Neural cell (in vitro differentiated cells): ENCODE data around the gene P2RY8. TPM values are rescaled to one million over a fixed set of nuclear protein-coding genes. Genes with fewer than 3 reads are reported as not detected.

Experiments used
- H2AFZ ChIP-seq: fragments of 200-600, 300-800 bp; sonication (generic), shearing (Covaris generic); 2 replicates; pipeline ENCODE4 v1.6.0; 2014; ENCODE audit warnings: low read depth, mild to moderate bottlenecking, antibody characterized with exemption, low read length, moderate library complexity
- H3F3A ChIP-seq: fragments of 200-600 bp; shearing (Covaris generic); 2 replicates; pipeline ENCODE4 v1.6.1; 2016; ENCODE audit warnings: mild to moderate bottlenecking, moderate library complexity, mixed read lengths, antibody characterized with exemption, low read length; ENCODE audit not compliant: insufficient read depth, poor library complexity, severe bottlenecking
- H3K27ac ChIP-seq: fragments of 200-600, 300-800 bp; sonication (generic), shearing (Covaris generic); 2 replicates; pipeline ENCODE4 v1.5.1; 2014; ENCODE audit warnings: mild to moderate bottlenecking, low read length, moderate library complexity
- H3K27me3 ChIP-seq: fragments of 300-800, 200-600 bp; sonication (generic), shearing (Covaris generic); 2 replicates; pipeline ENCODE4 v1.6.0; 2014; ENCODE audit warnings: mild to moderate bottlenecking, low read depth, low read length, moderate library complexity; ENCODE audit not compliant: insufficient read depth
- H3K36me3 ChIP-seq: fragments of 300-800, 200-600 bp; sonication (generic), shearing (Covaris generic); 2 replicates; pipeline ENCODE4 v1.5.1; 2014; ENCODE audit warnings: mild to moderate bottlenecking, antibody characterized with exemption, low read length, moderate library complexity; ENCODE audit not compliant: insufficient read depth
- H3K4me2 ChIP-seq: fragments of 300-800, 200-600 bp; sonication (generic), shearing (Covaris generic); 2 replicates; pipeline ENCODE4 v1.6.0; 2014; ENCODE audit warnings: mild to moderate bottlenecking, low read length
- H3K4me3 ChIP-seq: fragments of 300-800, 200-600 bp; sonication (generic), shearing (Covaris generic); 2 replicates; pipeline ENCODE4 v1.5.1; 2014; ENCODE audit warnings: mild to moderate bottlenecking, low read length, moderate library complexity
- H3K79me2 ChIP-seq: fragments of 200-600 bp; shearing (Covaris generic); replicated peaks from 2 replicates; pipeline ENCODE4 v1.6.0; 2014; ENCODE audit warnings: mild to moderate bottlenecking, low read length, moderate library complexity; ENCODE audit not compliant: insufficient read depth
- H3K9ac ChIP-seq: fragments of 300-800, 200-600 bp; sonication (generic), shearing (Covaris generic); 2 replicates; pipeline ENCODE4 v1.6.1; 2016; ENCODE audit warnings: mild to moderate bottlenecking, low read length, mixed read lengths
- H3K9me2 ChIP-seq: fragments of 200-600 bp; shearing (Covaris generic); 2 replicates; pipeline ENCODE4 v1.6.1; 2016; ENCODE audit warnings: mild to moderate bottlenecking, low read length, mixed read lengths; ENCODE audit not compliant: insufficient read depth
- H3K9me3 ChIP-seq: fragments of 200-600, 300-800 bp; sonication (generic), shearing (Covaris generic); 2 replicates; pipeline ENCODE4 v1.6.1; 2016; ENCODE audit warnings: mild to moderate bottlenecking, mixed run types, low read length, moderate library complexity, mixed read lengths
- H4K20me1 ChIP-seq: fragments of 200-600 bp; shearing (Covaris generic); 2 replicates; pipeline ENCODE4 v1.6.1; 2016; ENCODE audit warnings: mild to moderate bottlenecking, mixed run types; ENCODE audit not compliant: insufficient read depth
- EP300 ChIP-seq: fragments of 450-650 bp; conservative IDR thresholded peaks from 2 replicates; pipeline ENCODE4 v1.6.1; 2014; ENCODE audit warnings: antibody characterized with exemption, mild to moderate bottlenecking, moderate library complexity; ENCODE audit not compliant: poor library complexity, severe bottlenecking
- EZH2 ChIP-seq: fragments of 200-600, 300-800 bp; shearing (Covaris generic), sonication (generic); IDR thresholded peaks from 2 replicates; pipeline ENCODE4 v1.6.1; 2014; ENCODE audit warnings: antibody characterized with exemption, low read length, borderline replicate concordance, mild to moderate bottlenecking; ENCODE audit not compliant: insufficient read depth, poor library complexity, severe bottlenecking
- MXI1 ChIP-seq: fragments of 450-650 bp; conservative IDR thresholded peaks from 2 replicates; pipeline ENCODE4 v1.6.1; 2014; ENCODE audit warnings: antibody characterized with exemption, mild to moderate bottlenecking; ENCODE audit not compliant: poor library complexity, severe bottlenecking
- POLR2AphosphoS5 ChIP-seq: IDR thresholded peaks from 2 replicates; pipeline ENCODE4 v1.6.1; 2012
- RAD21 ChIP-seq: fragments of 450-650 bp; conservative IDR thresholded peaks from 2 replicates; pipeline ENCODE4 v1.6.1; 2014; ENCODE audit warnings: antibody characterized with exemption, mild to moderate bottlenecking, moderate library complexity
- SMC3 ChIP-seq: fragments of 450-650 bp; conservative IDR thresholded peaks from 2 replicates; pipeline ENCODE4 v1.6.1; 2014; ENCODE audit warnings: antibody characterized with exemption, mild to moderate bottlenecking, moderate library complexity; ENCODE audit not compliant: poor library complexity
- TAF1 ChIP-seq: IDR thresholded peaks from 2 replicates; pipeline ENCODE4 v1.6.1; 2012; ENCODE audit warnings: low read depth
- polyA plus RNA-seq: library from polyadenylated mRNA; depleted of rRNA; stranded (reverse); fragments of >200 nt; gene quantifications from 2 replicates; pipeline ENCODE4 v1.2.3, GENCODE V29; 2014
- TF ChIP-seq, protein P1 (sequence below): IDR thresholded peaks from 2 replicates; pipeline ENCODE4 v1.6.1; 2012; ENCODE audit warnings: borderline replicate concordance
- TF ChIP-seq, protein P2 (sequence below): fragments of 450-650 bp; IDR thresholded peaks from 2 replicates; pipeline ENCODE4 v1.5.1; 2014; ENCODE audit warnings: antibody characterized with exemption, mild to moderate bottlenecking, moderate library complexity; ENCODE audit not compliant: poor library complexity, severe bottlenecking

P2RY8 gene
- polyA plus RNA-seq, 1 donor from 2014 or later: not detected

DNA sequence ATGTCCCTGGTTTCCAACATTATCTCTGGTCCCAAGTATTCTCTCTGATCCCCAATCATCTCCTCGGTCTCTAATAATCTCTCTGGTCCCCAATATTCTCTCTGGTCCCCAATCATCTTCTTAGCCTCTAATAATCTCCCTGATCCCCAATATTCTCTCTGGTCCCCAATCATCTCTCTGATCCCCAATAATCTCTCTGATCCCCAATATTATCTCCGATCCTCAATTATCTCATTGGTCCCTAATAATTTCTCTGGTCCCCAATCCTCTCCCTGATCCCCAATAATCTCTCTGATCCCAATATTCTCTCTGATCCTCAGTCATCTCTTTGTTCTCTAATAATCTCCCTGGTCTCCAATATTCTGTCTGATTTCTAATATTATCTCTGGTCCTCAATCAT lies 16.6 kb downstream of the P2RY8 start:
- no peak overlapping the region for H3K9ac ChIP-seq
- H3K4me3 ChIP-seq: no peak overlapping the region
- no peaks in the 10 kb centered on the region for H3K27me3 ChIP-seq

DNA sequence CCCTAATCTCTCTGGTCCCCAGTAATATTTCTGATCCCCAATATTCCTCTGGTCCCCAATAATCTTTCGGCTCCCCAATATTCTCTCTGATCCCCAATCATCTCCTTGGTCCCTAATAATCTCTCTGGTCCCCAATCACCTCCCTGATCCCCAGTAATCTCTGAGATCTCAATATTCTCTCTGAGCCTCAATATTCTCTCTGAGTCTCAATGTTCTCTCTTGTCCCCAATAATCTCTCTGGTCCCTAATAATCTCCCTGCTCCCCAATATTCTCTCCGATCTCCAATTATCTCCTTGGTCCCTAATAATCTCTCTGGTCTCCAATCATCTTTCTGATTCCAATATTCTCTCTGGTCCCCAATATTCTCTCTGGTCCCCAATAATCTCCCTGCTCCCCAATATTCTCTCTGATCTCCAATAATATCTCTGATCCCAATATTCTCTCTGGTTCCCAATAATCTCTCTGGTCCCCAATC lies 17.9 kb downstream of the P2RY8 start:
- no peak overlapping the region for H3K27ac ChIP-seq
- no peak for TF ChIP-seq EZH2
- no peak for TF ChIP-seq RAD21
- no peak for TF ChIP-seq POLR2AphosphoS5
- TF ChIP-seq, protein P1, sequence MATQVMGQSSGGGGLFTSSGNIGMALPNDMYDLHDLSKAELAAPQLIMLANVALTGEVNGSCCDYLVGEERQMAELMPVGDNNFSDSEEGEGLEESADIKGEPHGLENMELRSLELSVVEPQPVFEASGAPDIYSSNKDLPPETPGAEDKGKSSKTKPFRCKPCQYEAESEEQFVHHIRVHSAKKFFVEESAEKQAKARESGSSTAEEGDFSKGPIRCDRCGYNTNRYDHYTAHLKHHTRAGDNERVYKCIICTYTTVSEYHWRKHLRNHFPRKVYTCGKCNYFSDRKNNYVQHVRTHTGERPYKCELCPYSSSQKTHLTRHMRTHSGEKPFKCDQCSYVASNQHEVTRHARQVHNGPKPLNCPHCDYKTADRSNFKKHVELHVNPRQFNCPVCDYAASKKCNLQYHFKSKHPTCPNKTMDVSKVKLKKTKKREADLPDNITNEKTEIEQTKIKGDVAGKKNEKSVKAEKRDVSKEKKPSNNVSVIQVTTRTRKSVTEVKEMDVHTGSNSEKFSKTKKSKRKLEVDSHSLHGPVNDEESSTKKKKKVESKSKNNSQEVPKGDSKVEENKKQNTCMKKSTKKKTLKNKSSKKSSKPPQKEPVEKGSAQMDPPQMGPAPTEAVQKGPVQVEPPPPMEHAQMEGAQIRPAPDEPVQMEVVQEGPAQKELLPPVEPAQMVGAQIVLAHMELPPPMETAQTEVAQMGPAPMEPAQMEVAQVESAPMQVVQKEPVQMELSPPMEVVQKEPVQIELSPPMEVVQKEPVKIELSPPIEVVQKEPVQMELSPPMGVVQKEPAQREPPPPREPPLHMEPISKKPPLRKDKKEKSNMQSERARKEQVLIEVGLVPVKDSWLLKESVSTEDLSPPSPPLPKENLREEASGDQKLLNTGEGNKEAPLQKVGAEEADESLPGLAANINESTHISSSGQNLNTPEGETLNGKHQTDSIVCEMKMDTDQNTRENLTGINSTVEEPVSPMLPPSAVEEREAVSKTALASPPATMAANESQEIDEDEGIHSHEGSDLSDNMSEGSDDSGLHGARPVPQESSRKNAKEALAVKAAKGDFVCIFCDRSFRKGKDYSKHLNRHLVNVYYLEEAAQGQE: no peak
- TF ChIP-seq, protein P2, sequence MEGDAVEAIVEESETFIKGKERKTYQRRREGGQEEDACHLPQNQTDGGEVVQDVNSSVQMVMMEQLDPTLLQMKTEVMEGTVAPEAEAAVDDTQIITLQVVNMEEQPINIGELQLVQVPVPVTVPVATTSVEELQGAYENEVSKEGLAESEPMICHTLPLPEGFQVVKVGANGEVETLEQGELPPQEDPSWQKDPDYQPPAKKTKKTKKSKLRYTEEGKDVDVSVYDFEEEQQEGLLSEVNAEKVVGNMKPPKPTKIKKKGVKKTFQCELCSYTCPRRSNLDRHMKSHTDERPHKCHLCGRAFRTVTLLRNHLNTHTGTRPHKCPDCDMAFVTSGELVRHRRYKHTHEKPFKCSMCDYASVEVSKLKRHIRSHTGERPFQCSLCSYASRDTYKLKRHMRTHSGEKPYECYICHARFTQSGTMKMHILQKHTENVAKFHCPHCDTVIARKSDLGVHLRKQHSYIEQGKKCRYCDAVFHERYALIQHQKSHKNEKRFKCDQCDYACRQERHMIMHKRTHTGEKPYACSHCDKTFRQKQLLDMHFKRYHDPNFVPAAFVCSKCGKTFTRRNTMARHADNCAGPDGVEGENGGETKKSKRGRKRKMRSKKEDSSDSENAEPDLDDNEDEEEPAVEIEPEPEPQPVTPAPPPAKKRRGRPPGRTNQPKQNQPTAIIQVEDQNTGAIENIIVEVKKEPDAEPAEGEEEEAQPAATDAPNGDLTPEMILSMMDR: no peak
- no peak for TF ChIP-seq MXI1
- no peak for TF ChIP-seq EP300
- TF ChIP-seq SMC3: no peak
- TF ChIP-seq TAF1: no peak
- no peaks in the 10 kb centered on the region for H4K20me1 ChIP-seq
- no peaks in the 10 kb centered on the region for H3K36me3 ChIP-seq
- H3K4me2 ChIP-seq: no peak overlapping the region
- H3K79me2 ChIP-seq: no peaks in the 10 kb centered on the region
- no peak overlapping the region for H3K9ac ChIP-seq
- H3F3A ChIP-seq: no peaks in the 10 kb centered on the region
- H3K9me2 ChIP-seq: no peaks in the 10 kb centered on the region
- no peak overlapping the region for H3K4me3 ChIP-seq
- no peaks in the 10 kb centered on the region for H3K27me3 ChIP-seq
- H3K9me3 ChIP-seq: no peaks in the 10 kb centered on the region
- H2AFZ ChIP-seq: no peak overlapping the region

More for the DNA sequence above, 16.6 kb downstream of the P2RY8 start:
- no peaks in the 10 kb centered on the region for H3K9me2 ChIP-seq
- H4K20me1 ChIP-seq: no peaks in the 10 kb centered on the region
- H3K9me3 ChIP-seq: no peaks in the 10 kb centered on the region
- H3K36me3 ChIP-seq: no peaks in the 10 kb centered on the region
- no peak for TF ChIP-seq POLR2AphosphoS5
- no peak overlapping the region for H3K27ac ChIP-seq
- H3K79me2 ChIP-seq: no peaks in the 10 kb centered on the region
- no peak overlapping the region for H3K4me2 ChIP-seq
- H2AFZ ChIP-seq: no peak overlapping the region
- no peaks in the 10 kb centered on the region for H3F3A ChIP-seq

DNA sequence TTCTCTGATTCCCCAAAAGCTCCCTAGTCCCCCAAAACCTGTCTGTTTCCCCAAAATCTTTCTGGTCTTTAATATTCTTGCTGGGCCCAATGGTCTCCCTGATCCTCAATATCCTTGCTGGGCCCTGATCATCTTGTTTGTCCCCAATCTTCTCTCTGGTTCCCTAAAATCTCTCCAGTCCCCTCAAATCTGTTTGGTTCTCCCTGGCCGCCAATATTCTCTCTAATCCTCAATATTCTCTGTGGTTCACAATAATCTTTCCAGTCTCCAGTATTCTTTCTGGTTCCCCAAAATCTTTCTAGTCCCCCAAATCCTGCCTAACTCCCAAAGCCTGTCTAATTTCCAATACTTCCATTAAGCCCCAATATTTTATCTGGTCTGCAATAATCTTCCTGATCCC lies 18.5 kb downstream of the P2RY8 start:
- H3K79me2 ChIP-seq: no peaks in the 10 kb centered on the region
- no peaks in the 10 kb centered on the region for H3K9me2 ChIP-seq
- no peaks in the 10 kb centered on the region for H3K9me3 ChIP-seq
- H3F3A ChIP-seq: no peaks in the 10 kb centered on the region
- no peak overlapping the region for H3K4me2 ChIP-seq
- H3K9ac ChIP-seq: no peak overlapping the region
- H4K20me1 ChIP-seq: no peaks in the 10 kb centered on the region
- TF ChIP-seq EP300: no peak
- TF ChIP-seq, protein P1: no peak
- no peak for TF ChIP-seq EZH2
- TF ChIP-seq MXI1: no peak
- no peak for TF ChIP-seq POLR2AphosphoS5
- TF ChIP-seq, protein P2: no peak
- no peak for TF ChIP-seq TAF1
- no peak for TF ChIP-seq SMC3
- TF ChIP-seq RAD21: no peak
- H2AFZ ChIP-seq: no peak overlapping the region
- no peaks in the 10 kb centered on the region for H3K36me3 ChIP-seq
- H3K4me3 ChIP-seq: no peak overlapping the region
- H3K27ac ChIP-seq: no peak overlapping the region
- H3K27me3 ChIP-seq: no peaks in the 10 kb centered on the region
